Activated T-cell treated with anti-CD3 and anti-CD28 coated beads for 1 hour (primary cell): ENCODE measurements around the gene EPB41L1.

Source experiments
- DNase-seq: peaks from one replicate; pipeline ENCODE4 v3.0.0-alpha.2; 2020; ENCODE audit warnings: low read depth

EPB41L1 gene

DNA sequence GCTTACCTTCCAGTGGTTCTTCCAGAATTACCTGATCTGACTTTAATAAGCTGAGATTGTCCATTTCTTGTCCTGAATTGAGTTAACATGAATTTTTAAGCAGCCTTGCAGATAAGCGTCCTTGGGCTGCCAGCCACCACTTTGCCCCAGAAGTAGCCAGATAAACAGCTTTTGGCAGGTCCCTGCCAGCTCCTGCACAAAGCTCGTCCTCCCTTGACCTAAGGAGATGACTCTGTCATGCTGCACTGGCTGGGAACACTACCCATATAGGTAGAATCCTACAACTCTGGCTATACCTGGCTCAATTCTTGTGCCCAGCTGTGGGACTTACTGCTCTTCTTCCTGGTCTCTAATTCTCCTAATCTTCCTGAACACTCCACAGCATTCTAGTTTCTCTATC, 42.1 kb downstream of the EPB41L1 start:
- DNase-seq: no peak

DNA sequence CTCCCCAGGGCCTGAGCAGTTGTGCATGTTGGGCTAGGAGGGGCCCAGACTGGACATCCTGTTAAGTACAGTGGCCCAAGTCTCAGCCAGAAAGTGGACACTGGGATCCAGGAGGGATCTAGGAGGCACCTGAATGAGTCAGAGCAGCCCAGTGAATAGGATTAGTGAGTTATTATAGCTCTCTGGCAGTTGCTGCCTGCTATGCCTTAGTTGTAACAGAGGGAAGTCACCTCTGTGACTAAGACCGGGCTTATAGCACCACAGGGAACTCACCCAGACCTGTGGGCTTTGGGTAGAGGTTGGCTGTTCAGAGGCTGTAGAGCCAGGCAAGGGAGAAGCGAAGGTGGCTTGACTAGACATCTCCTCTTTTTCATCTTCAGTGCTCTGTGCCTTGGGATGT, 42.7 kb downstream of the EPB41L1 start:
- no peak for DNase-seq

DNA sequence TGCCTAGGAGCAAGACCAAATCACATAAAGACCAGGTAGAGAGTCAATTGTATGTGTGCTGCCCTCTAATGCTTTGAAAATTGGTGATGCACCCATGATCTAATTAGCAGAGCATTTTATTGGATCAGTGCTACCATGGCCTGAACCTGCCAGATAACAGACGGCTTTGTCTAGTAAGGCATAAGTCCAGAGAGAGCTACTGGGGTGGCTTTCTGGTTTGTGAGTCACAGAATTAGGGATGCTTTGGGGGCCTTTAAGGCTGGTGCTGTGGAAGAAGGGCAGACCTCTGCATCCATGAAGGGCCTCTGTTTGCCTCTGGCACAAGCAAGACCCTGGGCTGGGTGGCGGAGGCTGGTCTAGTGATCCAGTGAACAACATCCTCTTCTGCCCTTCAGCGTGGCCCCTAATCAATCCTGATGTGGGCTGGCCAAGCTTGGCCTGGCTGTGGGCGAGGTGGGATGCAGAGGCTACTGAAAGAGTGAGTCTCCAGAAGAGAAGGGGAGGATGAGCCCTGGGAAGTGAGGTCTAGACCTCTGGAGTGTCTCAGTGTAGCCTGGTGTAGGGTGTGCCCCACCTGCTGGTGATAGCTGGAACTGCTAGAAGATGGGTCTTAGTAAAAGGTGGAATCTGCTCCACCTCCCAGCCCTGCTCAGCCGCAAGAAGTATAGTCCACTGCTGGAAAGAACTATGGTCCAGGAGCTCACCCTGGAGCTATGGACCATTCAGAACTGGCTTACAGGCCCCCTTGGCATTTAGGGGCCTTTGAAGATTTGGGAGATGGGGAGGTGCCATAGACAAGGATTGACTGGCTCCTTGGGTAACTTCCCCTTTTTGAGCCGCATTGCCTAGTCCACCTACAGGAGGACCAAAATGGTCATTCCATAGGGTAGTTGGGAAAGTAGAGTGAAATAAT, 45.1 kb downstream of the EPB41L1 start:
- peak; percentile 72 for DNase-seq

DNA sequence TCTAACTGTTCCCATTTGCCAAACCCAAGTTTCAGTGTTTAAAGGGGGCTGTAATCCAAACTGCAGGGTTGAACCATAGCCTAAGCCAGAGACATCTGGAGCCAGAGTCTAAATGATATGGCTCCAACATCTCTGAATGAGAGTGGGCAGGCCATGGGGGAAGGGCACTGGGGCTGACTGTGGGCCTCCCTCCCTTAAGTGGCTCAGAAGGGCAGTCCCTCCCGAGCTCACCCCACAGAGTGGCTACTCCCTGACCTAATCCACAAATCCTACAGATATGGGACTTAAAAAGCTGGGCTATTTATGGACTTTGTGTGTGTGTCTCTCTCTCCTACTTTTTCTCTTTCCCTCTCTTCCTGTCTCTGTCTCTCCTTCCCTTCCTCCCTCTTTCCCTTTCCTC, 45.9 kb downstream of the EPB41L1 start:
- no peak for DNase-seq

DNA sequence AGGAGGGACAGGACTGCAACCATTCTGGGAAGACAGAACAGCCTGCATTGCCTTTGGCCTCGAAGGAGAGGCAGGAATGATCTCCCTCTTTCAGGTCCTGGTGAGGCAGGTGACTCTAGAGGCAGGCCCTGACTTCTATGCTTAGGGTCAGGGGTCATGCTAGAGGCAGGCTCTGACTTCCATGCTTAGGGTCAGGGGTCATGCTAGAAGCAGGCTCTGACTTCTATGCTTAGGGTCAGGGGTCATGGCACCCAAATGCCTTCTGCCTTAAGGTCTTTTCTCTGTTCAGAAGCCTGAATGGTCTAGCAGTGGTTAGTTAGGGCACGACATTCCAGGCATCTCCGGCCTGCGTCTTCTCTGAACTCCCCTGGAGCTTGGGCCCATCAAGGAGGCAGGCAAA, 46.7 kb downstream of the EPB41L1 start:
- no peak for DNase-seq

DNA sequence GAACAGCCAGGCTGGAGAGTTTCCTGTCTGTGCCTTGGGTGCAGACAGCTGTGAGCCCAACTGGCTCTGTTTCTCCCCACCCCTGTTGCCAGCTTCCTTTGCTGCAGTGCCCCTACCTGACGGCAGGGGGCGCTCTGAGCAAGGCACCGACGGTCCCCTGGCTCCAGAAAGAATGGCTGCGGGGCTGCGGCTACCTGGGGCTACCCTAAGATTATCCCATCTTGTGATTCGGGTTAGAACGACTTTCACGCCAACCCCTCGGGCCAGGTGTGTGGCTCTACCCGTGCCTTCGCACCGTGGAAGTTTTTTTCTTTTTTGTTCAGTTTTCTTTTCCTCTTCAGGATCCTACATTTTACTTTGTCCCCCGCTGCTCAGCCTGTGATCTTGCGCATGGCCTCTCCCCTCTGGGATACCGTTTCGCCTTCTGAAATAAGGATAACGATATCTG, 48.4 kb downstream of the EPB41L1 start:
- DNase-seq: peak; percentile 77

DNA sequence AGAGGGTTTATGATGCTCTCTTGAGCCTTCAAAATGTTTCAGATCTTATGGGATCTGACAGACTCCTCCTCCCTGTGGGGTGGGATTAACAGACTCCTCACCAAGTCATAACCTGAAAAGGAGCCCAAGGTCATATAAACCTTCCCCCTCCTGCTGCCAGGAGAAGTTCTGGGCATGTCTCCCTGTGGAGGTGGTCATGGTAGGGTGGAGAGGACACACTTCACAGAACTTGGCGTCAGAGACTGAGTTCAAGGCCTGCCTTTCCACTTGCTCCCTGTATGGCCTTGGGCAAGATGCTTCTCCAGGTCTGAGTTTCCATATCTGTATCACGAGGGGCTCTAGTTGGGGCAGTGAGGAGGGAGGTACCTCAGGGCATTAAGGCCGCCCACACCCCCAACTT, 49.3 kb downstream of the EPB41L1 start:
- DNase-seq: no peak

DNA sequence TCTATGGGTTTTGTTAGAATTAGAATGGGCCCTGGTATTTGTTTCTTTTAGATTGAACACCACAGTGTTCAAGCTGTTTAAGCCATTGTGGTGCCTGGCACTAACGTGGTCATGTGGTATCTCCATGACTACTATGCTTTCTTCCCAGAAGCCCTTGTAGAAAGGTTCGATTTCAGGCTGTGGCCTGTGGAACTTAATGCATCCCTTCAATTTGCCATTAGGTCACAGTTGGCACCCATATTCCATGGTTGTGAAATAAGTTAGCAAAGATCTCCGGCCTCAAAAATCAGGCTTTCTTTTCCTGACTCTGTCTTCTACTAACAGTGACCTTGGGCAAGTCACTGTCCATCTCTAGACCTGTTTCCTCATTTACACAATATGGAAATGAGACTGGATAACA, 50.5 kb downstream of the EPB41L1 start:
- no peak for DNase-seq

DNA sequence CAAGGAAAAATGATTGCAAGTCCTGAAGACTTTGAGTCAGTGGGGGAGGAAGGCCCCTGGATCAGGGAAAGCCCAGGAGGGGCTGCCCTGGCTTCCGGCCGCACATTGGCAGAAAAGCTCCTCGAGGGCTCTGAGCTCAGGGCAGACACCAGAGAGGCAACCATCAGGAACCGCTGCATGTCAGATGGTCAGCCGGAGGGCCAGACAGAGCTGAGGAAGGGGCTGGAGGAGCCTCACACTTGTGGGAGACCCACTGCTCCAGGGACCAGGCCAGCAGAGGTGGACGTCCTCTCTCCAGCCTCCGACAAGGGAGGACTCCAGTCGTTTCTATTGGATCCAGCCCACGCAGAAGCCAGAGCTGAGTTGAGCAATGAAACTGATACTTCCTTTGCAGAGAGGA, 51.5 kb downstream of the EPB41L1 start:
- no peak for DNase-seq

DNA sequence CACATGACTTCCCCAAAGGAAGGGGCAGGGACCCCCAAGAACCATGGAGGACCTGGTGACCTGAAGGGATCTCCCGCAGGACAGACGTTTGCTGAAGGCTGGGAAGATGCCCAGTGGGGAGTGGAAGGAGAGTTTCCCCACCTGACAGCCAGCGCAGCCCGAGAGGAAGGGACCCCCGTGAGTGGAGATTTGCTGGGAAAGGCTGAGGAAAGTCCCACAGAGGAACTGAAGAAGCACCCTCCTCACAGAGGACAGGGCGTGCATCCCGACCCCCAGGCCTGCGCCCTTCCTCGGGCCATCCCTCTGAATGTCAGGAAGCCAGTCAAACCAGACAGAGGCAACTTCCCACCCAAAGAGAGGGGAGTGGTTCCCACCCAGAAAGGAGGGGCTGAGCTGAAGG, 52.1 kb downstream of the EPB41L1 start:
- no peak for DNase-seq

DNA sequence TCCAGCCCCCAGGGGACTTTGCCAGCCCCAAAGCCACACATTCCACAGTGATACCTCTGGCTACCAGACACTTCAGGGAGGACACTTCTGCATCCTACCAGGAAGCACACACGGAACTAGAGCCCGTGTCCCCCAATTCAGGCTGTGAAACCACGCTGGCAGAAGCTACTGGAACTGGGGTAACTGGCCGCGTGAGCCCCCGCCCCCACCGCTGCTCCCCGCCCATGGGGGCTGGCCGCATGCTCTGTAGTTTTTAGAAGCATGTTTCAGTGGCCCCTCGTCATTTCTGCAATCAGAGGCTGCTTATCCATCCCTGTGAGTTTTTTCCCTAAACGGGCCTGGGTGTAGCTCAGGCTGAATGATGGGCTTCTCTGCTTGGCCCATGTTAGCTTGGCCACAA, 53.1 kb downstream of the EPB41L1 start:
- no peak for DNase-seq

DNA sequence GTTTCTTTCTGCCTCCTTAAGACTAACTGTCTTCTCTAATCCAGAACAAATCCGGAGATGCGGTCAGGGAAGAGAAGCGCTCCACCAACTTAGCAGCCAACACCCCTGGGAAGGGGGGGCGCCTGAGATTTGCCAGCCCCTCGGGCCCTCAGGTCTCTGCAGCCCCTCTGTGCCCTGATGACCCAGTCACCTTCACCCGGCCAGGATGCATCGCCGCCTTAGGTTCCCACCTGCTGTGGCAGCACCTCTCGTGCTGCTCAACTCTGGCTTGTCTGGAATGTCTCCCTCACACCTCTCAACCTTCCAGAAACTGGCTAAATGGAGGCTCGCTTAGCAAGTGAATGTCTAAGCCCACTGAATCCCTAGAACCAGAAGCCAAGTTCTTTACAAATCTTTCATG, 53.7 kb downstream of the EPB41L1 start:
- DNase-seq: no peak

DNA sequence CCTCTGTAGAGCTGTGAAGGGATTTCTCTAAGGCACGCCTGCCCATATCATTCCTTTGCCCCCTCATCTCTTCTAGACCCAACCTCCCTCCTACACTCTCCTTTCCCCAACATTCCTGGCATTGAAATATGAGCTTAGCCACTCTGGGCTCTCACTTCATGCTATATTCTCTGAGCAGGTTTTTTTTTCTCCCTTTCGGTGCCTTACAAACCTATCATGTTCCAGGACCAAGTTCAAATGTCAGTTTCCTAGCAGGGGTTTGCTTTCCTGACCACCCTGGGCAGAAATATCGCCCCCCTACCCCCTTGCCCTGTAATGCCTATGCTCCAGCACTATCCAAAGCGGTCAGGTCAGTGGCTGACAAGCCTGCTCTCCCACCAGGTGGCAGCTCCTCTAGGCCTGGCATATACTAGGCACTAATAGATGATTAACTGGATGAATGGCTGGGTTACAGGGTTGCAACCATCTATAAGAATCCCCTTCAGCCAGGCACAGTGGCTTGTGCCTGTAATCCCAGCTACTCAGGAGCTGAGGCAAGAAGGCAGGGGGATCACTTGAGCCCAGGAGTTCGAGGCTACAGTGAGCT, 56.0 kb downstream of the EPB41L1 start:
- no peak for DNase-seq

DNA sequence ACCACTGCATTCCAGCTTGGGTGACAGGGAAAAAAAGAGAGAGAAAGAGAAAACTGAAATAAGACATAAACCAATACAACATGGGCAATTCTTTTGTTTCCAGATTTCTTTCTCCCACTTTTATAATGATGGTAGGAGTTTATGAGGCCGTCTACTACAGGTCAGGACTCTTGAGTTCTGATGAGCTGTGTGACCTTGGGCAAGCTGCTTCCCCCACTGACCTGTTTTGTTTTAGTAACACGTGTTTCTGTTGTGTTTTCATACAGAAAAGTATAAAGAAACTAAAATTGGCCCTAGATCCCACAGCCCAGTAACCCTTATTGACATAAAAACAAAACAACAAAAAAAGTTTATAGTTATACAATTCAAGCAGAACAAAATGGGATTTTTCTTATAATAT, 58.8 kb downstream of the EPB41L1 start:
- no peak for DNase-seq

DNA sequence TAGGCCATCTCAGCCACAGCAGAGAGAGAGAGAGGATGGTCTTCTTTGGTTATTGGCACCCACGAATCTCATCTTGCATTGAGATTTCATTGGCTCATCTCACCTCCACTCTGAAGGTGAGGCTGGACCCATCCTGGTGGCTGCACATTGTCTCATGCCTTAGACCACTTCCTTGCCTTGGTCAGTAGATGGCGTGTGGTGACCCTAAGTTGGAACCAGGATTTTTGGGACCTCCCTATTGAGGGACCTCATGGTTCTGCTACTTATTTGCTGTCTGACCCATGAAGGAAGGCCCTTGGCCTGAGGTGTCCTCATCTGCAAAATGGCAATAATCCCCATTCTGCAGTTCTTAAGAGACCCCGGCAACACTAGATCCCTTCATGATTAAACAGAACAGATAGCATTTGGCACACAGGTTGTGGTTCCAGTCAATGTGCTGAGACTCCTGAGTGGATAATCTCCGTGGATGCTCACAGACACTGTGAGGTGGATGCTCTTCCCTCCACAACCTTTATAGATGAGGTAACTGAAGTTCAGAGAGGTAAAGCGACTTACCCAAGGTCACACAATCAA, 60.2 kb downstream of the EPB41L1 start:
- DNase-seq: no peak

DNA sequence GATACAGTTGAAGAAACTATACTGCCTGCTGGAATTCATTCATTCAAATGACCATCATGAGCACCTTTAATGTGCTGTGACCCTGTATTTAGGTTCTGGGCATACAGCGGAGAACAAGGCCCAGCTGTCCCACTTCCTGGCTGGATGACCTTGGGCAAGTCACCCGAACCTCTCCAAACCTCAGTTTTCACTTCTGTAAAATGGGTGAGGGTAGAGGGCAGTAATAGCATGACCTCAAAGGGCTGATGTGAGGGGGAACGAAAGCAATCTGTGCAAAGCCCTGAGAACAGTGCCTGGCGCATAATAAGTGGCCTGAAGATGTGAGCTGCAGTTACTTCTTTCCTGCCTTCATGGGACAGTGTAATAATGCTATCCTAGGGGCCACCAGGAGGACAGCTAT, 61.2 kb downstream of the EPB41L1 start:
- DNase-seq: no peak

DNA sequence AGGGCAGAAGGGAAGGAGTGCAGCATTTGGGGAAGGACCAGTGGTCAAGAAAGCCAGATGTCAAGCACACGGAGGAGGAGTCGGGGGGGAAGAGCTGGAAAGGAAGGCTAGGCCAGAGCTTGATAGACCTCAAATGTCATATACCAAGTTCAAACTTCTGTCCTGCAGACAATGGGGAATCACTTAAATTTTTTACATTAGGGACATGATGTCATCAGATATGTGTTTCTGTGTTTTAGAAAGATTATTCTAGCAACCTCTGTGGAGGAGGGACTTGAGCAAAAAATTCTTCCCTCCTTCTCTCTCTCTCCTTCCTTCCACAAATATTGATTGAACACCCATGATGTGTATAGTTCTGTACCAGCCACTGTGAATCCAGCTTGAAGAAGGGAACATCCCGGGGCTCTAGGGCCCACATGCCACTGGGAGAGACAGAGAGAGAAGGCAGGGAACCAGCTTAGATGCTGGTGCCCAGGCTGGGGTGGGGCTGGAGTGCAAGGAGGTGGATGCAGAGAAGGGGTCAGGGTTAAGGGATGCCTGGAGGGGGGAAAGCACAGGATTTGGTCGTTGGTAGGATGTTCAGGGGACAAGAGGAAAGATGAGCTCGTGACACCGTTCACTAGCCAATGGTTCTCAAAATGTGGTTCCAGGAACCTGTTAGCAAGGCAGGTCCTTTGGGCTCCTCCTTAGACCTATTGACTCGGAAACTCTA, 61.9 kb downstream of the EPB41L1 start:
- DNase-seq: no peak

DNA sequence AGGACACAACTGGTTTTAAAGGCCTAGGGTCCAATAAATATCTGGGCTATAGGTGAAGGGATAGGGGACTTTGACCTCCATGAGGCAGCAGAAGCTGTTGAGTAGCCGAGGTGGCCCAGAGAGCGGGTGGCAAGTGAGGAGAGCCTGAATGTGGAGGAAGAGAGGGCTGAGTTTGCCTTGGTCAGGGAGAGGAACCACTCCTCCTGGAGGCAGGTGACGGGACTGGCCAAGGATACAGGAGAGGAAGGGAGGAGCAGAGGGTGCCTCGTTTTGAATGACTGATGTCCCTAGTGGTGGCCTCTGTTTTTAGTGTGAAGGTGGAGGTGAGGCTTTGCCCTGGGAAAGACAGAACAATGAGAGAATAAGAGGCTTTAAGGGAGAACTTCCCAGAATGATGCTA, 62.7 kb downstream of the EPB41L1 start:
- DNase-seq: no peak

DNA sequence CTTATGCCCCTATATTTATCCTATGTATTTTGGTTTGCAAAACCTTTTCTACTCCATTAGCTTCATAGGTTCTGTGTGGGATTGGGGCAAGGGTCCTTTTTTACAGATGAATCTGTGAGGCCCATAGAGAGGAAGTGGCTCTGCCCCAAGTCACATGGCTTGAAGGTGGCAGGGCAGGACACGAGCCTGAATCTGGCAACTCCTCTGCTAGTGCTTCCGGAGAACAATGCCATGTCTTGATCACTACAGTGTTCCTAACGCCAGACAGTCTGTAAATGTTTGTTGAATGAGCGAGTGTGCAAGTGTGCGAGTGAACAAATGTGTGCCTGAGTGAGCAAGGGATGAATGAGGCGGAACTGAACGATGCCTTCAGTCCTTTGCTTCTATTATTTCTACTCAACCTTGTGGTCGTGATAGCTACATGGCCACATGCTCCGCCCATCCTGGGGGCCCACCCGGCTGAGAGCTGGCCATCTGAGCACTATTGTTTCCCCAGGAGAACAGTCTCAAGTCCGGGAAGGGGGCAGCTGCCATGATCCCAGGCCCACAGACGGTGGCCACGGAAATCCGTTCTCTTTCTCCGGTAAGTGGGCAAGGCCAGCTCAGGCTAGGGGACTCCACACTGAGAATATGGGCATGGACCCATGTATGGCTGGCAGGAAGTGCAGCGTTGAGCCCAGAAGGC, 64.0 kb downstream of the EPB41L1 start:
- no peak for DNase-seq

DNA sequence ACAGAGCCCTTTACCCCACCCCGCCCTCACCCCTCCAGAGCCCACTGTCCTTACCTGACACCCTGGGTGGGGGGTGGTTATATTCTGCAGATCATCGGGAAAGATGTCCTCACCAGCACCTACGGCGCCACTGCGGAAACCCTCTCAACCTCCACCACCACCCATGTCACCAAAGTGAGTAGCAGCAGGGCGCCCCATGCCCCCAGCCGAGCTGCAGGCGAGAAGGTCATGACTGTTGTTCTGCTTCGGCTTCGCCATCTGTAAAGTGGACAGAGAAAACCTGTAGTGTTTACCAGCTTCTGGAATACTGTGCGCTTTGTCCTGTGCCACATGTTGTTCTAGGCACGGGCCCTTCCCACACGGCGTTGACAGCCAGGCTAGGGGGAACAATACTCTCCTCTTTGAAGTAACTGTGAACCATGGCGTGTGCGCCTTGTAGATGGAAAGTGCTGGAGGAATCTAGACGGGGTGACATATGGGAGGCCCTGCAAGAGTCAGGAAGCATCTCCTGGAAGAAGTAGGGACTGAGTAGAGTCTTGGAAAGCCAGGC, 65.2 kb downstream of the EPB41L1 start:
- DNase-seq: no peak

DNA sequence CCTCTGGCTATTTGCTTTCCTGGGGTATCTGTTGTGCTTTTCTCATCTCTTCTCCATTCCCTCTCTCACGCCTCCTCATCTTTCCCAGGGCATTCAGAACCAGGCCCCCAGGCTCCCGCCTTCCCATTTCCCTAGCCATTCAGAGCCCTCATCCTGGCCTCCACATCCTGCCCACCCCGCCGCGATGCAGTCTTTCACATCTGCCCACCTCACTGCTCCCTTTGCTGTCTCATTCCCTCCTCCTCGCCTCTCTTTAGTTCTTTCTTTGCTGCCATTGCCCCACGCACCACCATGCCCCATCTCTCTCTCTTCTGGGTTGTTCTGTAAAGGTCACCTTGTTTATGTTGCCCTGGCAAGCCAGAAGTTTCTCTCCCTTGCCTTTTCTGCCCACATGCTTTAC, 71.1 kb downstream of the EPB41L1 start:
- no peak for DNase-seq

DNA sequence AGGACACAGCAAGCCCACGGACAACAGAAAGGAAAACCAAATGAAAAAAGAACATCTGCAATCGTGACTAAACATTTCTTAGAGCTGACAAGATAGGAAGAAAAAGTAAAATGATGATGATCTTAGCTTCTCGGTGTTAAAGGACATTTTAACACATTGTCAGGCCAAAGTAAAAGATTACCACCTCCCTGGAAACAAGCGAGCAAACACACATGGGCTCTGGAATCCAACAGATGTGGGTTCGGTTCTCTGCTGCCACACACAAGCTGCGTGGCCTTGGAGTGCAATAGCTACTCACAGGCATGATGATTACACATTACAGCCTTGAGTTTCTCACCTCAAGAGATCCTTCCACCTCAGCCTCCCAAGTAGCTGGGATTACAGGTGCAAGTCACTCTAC, 74.2 kb downstream of the EPB41L1 start:
- DNase-seq: no peak
